Measurements from ENCODE around the gene HMGN4. TPM values are rescaled to one million over a fixed set of nuclear protein-coding genes. Genes with fewer than 3 reads are reported as not detected.

The HMGN4 gene
- polyA plus RNA-seq, 3 donors, result 28.1 to 116 (median 91.3) TPM

GRCh38 chr6:26502165-26502564 is 36.0 kb upstream of the HMGN4 start:
- intact Hi-C loops (cut with micrococcal nuclease), result no loop called here
- H3K36me3 Mint-ChIP-seq, result peaks cover 4 to 8% of the 10 kb centered on the region in 2 donors
- Histone ChIP-seq H3K4me3 (replicated peaks in 1 of 3; ENCODE audit: low read depth in 2 of 3, low read length in 3 of 3) (peak overlapping the region in 1 of 3 experiments; percentile 62), H3K36me3 (replicated peaks in 1 of 2; ENCODE audit: control insufficient read depth in 1 of 2, insufficient read depth in 2 of 2, low read length in 2 of 2) (no peaks in the 10 kb centered on the region), H4K20me1 (ENCODE audit: insufficient read depth, low read length) (no peaks in the 10 kb centered on the region), H3K27ac (ENCODE audit: low read depth in 1 of 2, low read length in 2 of 2) (no peak overlapping the region), H3K9me3 (replicated peaks in 1 of 2; ENCODE audit: control insufficient read depth in 1 of 2, insufficient read depth in 1 of 2, low read length in 2 of 2) (peaks cover 0 to 4% of the 10 kb centered on the region in 2 donors), H3K27me3 (ENCODE audit: control insufficient read depth in 2 of 2, insufficient read depth in 2 of 2, low read length in 2 of 2) (peaks cover 28 to 46% of the 10 kb centered on the region in 2 donors), H2AFZ (ENCODE audit: insufficient read depth, low read depth, low read length, poor library complexity, severe bottlenecking) (no peak overlapping the region), H3K9ac (ENCODE audit: insufficient read depth, low read length, poor library complexity, severe bottlenecking) (no peak overlapping the region), H3K4me2 (replicated peaks; ENCODE audit: extremely low read depth, low read length, poor library complexity, severe bottlenecking) (peak overlapping the region; percentile 80), H3K79me2 (ENCODE audit: insufficient read depth, low read length) (no peaks in the 10 kb centered on the region), H3K4me1 (ENCODE audit: control insufficient read depth in 1 of 2, insufficient read depth in 2 of 2, low read length in 2 of 2) (peaks cover 16% of the 10 kb centered on the region in 2 donors)
- no peak for DNase-seq
- peaks cover 34 to 51% (median 39%) of the 10 kb centered on the region in 3 donors for H3K27me3 Mint-ChIP-seq (ENCODE audit: low read depth in 3 of 3)
- peaks cover 0 to 12% (median 7%) of the 10 kb centered on the region in 7 donors for H3K9me3 Mint-ChIP-seq
- H3K27ac Mint-ChIP-seq, result no peak overlapping the region
- TF ChIP-seq, protein P1, sequence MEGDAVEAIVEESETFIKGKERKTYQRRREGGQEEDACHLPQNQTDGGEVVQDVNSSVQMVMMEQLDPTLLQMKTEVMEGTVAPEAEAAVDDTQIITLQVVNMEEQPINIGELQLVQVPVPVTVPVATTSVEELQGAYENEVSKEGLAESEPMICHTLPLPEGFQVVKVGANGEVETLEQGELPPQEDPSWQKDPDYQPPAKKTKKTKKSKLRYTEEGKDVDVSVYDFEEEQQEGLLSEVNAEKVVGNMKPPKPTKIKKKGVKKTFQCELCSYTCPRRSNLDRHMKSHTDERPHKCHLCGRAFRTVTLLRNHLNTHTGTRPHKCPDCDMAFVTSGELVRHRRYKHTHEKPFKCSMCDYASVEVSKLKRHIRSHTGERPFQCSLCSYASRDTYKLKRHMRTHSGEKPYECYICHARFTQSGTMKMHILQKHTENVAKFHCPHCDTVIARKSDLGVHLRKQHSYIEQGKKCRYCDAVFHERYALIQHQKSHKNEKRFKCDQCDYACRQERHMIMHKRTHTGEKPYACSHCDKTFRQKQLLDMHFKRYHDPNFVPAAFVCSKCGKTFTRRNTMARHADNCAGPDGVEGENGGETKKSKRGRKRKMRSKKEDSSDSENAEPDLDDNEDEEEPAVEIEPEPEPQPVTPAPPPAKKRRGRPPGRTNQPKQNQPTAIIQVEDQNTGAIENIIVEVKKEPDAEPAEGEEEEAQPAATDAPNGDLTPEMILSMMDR (IDR thresholded peaks at IDR 0.05), result no peak
- peaks cover 27% of the 10 kb centered on the region for H3K4me1 Mint-ChIP-seq
- peak overlapping the region; percentile 77 to 95 for H3K4me3 Mint-ChIP-seq

DNA sequence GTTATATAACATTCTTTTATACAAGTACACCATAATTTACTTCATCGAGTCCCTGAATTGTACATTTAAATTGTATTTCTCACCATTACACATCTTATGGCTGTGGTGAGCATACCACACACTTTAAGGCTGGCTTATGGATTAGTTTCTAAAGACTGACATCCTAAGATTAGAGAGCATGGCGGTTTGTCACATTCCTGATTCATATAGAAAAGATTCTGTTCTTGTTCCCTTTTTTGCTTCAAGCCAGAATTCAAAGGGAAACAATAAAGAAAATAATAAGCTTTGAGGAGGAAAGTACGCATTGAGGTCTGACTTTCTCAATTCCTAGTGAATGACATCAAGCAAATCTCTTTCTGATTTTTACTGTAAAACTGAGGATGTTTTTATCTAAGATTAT is 35.5 kb upstream of the HMGN4 start:
- intact Hi-C loops (cut with micrococcal nuclease), result no loop called here
- no peak overlapping the region for H3K27ac ChIP-seq (ENCODE audit: low read depth in 1 of 2, low read length in 2 of 2)
- H3K4me1 ChIP-seq (ENCODE audit: control insufficient read depth in 1 of 2, insufficient read depth in 2 of 2, low read length in 2 of 2), result peaks cover 13 to 14% of the 10 kb centered on the region in 2 donors
- H3K27me3 ChIP-seq (ENCODE audit: control insufficient read depth in 2 of 2, insufficient read depth in 2 of 2, low read length in 2 of 2), result peaks cover 28 to 46% of the 10 kb centered on the region in 2 donors
- Mint-ChIP-seq H3K27ac (no peak overlapping the region), H3K4me3 (peak overlapping the region in 1 of 2 donors; percentile 53), H3K4me1 (peaks cover 23% of the 10 kb centered on the region), H3K36me3 (peaks cover 4 to 8% of the 10 kb centered on the region in 2 donors), H3K27me3 (ENCODE audit: low read depth in 3 of 3) (peaks cover 34 to 51% (median 39%) of the 10 kb centered on the region in 3 donors), H3K9me3 (peaks cover 0 to 12% (median 7%) of the 10 kb centered on the region in 7 donors)
- H3K4me3 ChIP-seq (replicated peaks in 1 of 3; ENCODE audit: low read depth in 2 of 3, low read length in 3 of 3), result no peak overlapping the region
- H3K4me2 ChIP-seq (replicated peaks; ENCODE audit: extremely low read depth, low read length, poor library complexity, severe bottlenecking), result no peak overlapping the region
- DNase-seq, result no peak
- no peaks in the 10 kb centered on the region for H3K36me3 ChIP-seq (replicated peaks in 1 of 2; ENCODE audit: control insufficient read depth in 1 of 2, insufficient read depth in 2 of 2, low read length in 2 of 2)
- WGBS (ENCODE audit: insufficient coverage), result no CpG with 5 or more reads among the region's 3 CpGs
- H2AFZ ChIP-seq (ENCODE audit: insufficient read depth, low read depth, low read length, poor library complexity, severe bottlenecking), result no peak overlapping the region
- H3K79me2 ChIP-seq (ENCODE audit: insufficient read depth, low read length), result no peaks in the 10 kb centered on the region
- no peaks in the 10 kb centered on the region for H4K20me1 ChIP-seq (ENCODE audit: insufficient read depth, low read length)
- no peak overlapping the region for H3K9ac ChIP-seq (ENCODE audit: insufficient read depth, low read length, poor library complexity, severe bottlenecking)
- TF ChIP-seq, protein P1 (IDR thresholded peaks at IDR 0.05), result no peak
- H3K9me3 ChIP-seq (replicated peaks in 1 of 2; ENCODE audit: control insufficient read depth in 1 of 2, insufficient read depth in 1 of 2, low read length in 2 of 2), result peaks cover 0 to 4% of the 10 kb centered on the region in 2 donors

Measured in CD14-positive monocyte (primary cell).